Measurements from ENCODE around the gene RAD51B. TPM values are rescaled to one million over a fixed set of nuclear protein-coding genes. Genes with fewer than 3 reads are reported as not detected.

RAD51B gene
- total and polyA plus RNA-seq, 2 experiments from 2014 or later, result 10.1 to 18.0 TPM

DNA sequence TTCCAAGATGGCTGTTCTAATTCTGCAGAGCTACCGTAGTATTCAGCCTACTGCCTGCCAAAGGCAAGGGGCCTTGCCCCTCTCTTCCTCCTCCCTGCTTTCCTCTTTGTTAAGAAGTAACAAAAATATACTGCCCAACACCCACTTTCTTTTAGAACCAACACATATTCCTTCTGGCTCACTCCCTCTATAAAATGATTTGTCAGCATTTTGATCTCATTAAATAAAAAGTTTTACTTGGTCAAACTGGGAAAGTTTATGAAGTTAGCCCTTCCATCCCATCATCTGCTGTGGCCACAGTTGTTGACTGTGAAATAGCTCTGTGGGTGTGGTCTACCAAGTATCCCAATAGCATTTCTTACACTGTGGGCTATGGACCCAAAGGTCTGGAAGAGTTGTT is 500.9 kb downstream of the RAD51B start:
- no peak for DNase-seq (ENCODE audit: low spot score)
- Histone ChIP-seq H3K9me3 (ENCODE audit: low read depth) (no peaks in the 10 kb centered on the region), H2AFZ (no peak overlapping the region), H3K4me3 (no peak overlapping the region), H3K27ac (no peak overlapping the region), H4K20me1 (ENCODE audit: insufficient read depth, poor library complexity, severe bottlenecking) (no peaks in the 10 kb centered on the region), H3K27me3 (no peaks in the 10 kb centered on the region), H3K4me1 (ENCODE audit: insufficient read depth) (no peaks in the 10 kb centered on the region), H3K79me2 (no peaks in the 10 kb centered on the region), H3K9me2 (replicated peaks; ENCODE audit: insufficient read depth) (no peaks in the 10 kb centered on the region), H3K4me2 (no peak overlapping the region), H3K36me3 (replicated peaks; ENCODE audit: insufficient read depth, low read depth) (no peaks in the 10 kb centered on the region)
- WGBS (ENCODE audit: low lambda C conversion rate, missing lambda C conversion rate), result 75% methylated on average over 1 of the region's 1 CpG
- TF ChIP-seq, protein P1, sequence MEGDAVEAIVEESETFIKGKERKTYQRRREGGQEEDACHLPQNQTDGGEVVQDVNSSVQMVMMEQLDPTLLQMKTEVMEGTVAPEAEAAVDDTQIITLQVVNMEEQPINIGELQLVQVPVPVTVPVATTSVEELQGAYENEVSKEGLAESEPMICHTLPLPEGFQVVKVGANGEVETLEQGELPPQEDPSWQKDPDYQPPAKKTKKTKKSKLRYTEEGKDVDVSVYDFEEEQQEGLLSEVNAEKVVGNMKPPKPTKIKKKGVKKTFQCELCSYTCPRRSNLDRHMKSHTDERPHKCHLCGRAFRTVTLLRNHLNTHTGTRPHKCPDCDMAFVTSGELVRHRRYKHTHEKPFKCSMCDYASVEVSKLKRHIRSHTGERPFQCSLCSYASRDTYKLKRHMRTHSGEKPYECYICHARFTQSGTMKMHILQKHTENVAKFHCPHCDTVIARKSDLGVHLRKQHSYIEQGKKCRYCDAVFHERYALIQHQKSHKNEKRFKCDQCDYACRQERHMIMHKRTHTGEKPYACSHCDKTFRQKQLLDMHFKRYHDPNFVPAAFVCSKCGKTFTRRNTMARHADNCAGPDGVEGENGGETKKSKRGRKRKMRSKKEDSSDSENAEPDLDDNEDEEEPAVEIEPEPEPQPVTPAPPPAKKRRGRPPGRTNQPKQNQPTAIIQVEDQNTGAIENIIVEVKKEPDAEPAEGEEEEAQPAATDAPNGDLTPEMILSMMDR (IDR thresholded peaks at IDR 0.05; ENCODE audit: poor library complexity), result no peak
- no peak for TF ChIP-seq EZH2phosphoT487 (IDR thresholded peaks at IDR 0.05; ENCODE audit: low read depth, severe bottlenecking, unreplicated experiment)
- TF ChIP-seq EZH2 (IDR thresholded peaks at IDR 0.05; ENCODE audit: borderline replicate concordance), result no peak

DNA sequence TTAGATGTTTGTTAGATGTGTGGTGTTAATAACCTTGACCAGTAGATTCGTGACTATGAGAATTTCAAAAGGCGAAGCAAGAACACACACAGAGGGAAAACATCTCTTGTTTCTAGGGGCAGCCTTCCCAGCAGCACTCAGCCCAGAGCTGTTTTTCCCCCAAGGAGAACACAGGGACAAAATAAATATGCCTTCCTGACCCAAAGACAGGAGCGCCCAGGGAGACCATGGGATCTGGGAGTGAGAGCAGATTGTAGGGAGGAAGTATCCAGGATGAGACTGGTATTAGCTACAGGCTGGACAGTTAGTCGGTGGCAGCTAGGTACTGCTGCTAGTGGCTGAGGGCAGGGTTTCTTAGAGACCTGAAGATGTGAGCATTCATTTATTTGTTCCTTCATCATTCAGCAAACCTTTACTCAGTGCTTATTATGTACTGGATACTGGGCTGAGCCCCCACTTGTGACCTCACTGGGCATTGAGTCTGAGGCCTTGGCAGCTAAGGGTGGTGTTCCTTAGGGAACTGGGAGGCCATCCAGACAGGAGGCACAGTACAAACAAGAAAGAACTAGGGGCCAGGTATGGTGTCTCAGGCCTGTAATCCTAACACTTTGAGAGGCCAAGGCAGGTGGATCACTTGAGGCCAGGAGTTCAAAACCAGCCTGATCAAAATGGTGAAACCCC is 503.5 kb downstream of the RAD51B start:
- no peak for DNase-seq (ENCODE audit: low spot score)
- TF ChIP-seq EZH2phosphoT487 (IDR thresholded peaks at IDR 0.05; ENCODE audit: low read depth, severe bottlenecking, unreplicated experiment) (no peak), EZH2 (IDR thresholded peaks at IDR 0.05; ENCODE audit: borderline replicate concordance) (no peak)
- TF ChIP-seq, protein P1 (IDR thresholded peaks at IDR 0.05; ENCODE audit: poor library complexity), result no peak

DNA sequence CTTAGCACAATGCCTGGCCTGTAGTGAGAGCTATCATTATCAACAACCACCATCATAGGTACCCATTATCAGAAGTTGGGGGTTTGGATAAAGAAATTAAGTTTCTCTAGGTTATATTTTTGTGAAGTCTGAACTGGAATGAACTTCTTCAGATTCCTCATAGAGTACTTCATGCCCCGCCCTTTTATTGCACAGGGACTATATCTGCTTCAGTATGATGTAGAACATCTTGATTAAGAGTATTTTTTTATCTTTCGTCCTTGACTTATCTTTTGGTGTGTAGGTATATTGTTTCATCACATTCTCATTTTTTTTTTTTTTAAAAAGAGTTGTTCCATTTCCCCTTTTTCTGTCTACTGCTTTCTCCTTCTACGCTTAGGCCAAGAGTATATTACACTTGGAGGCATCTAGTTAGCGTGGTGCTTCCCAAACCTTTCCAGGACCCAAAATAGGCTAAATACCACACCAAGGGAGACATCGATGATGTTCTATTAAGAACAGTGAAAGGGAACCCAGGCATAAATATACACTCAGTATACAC is 505.8 kb downstream of the RAD51B start:
- Histone ChIP-seq H3K36me3 (replicated peaks; ENCODE audit: insufficient read depth, low read depth) (no peaks in the 10 kb centered on the region), H3K27ac (no peak overlapping the region), H3K9me2 (replicated peaks; ENCODE audit: insufficient read depth) (no peaks in the 10 kb centered on the region), H3K79me2 (no peaks in the 10 kb centered on the region), H4K20me1 (ENCODE audit: insufficient read depth, poor library complexity, severe bottlenecking) (no peaks in the 10 kb centered on the region), H3K4me3 (no peak overlapping the region), H3K27me3 (no peaks in the 10 kb centered on the region), H2AFZ (no peak overlapping the region), H3K4me2 (no peak overlapping the region), H3K4me1 (ENCODE audit: insufficient read depth) (no peaks in the 10 kb centered on the region), H3K9me3 (ENCODE audit: low read depth) (no peaks in the 10 kb centered on the region)
- no peak for DNase-seq (ENCODE audit: low spot score)
- TF ChIP-seq, protein P1 (IDR thresholded peaks at IDR 0.05; ENCODE audit: poor library complexity), result no peak
- TF ChIP-seq EZH2phosphoT487 (IDR thresholded peaks at IDR 0.05; ENCODE audit: low read depth, severe bottlenecking, unreplicated experiment) (no peak), EZH2 (IDR thresholded peaks at IDR 0.05; ENCODE audit: borderline replicate concordance) (no peak)
- WGBS (ENCODE audit: low lambda C conversion rate, missing lambda C conversion rate), result 94% methylated on average over 5 of the region's 5 CpGs

More for the DNA sequence above, 503.5 kb downstream of the RAD51B start:
- Histone ChIP-seq H3K4me1 (ENCODE audit: insufficient read depth) (no peaks in the 10 kb centered on the region), H3K27ac (no peak overlapping the region), H2AFZ (no peak overlapping the region), H3K9me2 (replicated peaks; ENCODE audit: insufficient read depth) (no peaks in the 10 kb centered on the region), H3K4me3 (no peak overlapping the region), H3K4me2 (no peak overlapping the region), H3K27me3 (no peaks in the 10 kb centered on the region), H3K36me3 (replicated peaks; ENCODE audit: insufficient read depth, low read depth) (no peaks in the 10 kb centered on the region), H3K9me3 (ENCODE audit: low read depth) (no peaks in the 10 kb centered on the region), H4K20me1 (ENCODE audit: insufficient read depth, poor library complexity, severe bottlenecking) (no peaks in the 10 kb centered on the region), H3K79me2 (no peaks in the 10 kb centered on the region)
- 88% methylated on average over 4 of the region's 4 CpGs for WGBS (ENCODE audit: low lambda C conversion rate, missing lambda C conversion rate)

All from hepatocyte (in vitro differentiated cells).